Activated naive CD4-positive, alpha-beta T cell treated with anti-CD3 and anti-CD28 coated beads, Interleukin-2, amount 50 U/mL, for 72 hours (primary cell): ENCODE data around the gene ZNF274. TPM values are rescaled to one million over a fixed set of nuclear protein-coding genes. Genes with fewer than 3 reads are reported as not detected.
"Not testable (repeated sequence)": the region's sequence is repeated elsewhere in the genome, so short reads cannot be mapped to it uniquely, and the experiment has no call there.

Source experiments
- ATAC-seq, 2 donors: fragments of 150-1000 bp; cut with Tn5 transposase; 2 replicates each; pipeline ENCODE4 v1.10.0; 2021; ENCODE audit warnings: mild to moderate bottlenecking in 2 of 2, moderate library complexity in 2 of 2
- DNase-seq, 2 donors: peaks; one replicate each; pipeline ENCODE4 v3.0.0; 2021 to 2022; ENCODE audit warnings: low spot score in 2 of 2
- H3K27ac Mint-ChIP-seq, 2 donors: one replicate each; pipeline ENCODE4 v1.8.0; 2022; ENCODE audit warnings: mild to moderate bottlenecking in 2 of 2, mixed read lengths in 2 of 2
- H3K36me3 Mint-ChIP-seq, 2 donors: one replicate each; pipeline ENCODE4 v1.8.0; 2022; ENCODE audit warnings: mixed read lengths in 2 of 2
- H3K9me3 Mint-ChIP-seq, 2 donors: one replicate each; pipeline ENCODE4 v1.8.0; 2022; ENCODE audit warnings: mixed read lengths in 2 of 2
- total RNA-seq, 2 donors: library from RNA; stranded (reverse); gene quantifications; one replicate each; pipeline ENCODE4 v1.2.3, GENCODE V29; 2022

Gene ZNF274
- total RNA-seq, 2 donors from 2014 or later, result 19.8 to 34.1 TPM

DNA sequence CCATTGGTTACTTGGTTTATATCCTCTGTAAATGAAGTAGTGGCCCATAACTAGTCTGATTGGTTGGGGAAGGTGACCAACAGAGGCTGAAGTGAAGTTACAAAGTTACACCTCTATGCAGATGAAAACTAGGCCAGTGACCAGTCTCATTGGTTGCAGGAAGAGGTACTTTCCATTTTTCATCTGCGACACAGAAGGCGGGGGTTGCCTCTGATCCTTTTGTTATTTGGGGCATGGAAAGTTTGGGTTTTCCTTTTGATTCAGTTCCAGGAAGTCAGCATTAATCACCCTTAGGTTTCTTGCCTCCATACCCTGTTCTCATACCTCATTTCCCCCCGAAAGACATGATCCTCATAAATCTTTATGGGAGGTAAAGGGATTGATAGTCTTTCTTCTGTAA is 66.0 kb downstream of the ZNF274 start:
- Mint-ChIP-seq H3K9me3 (peaks cover 25 to 36% of the 10 kb centered on the region in 2 donors), H3K27ac (peak overlapping the region in 1 of 2 donors; percentile 38), H3K36me3 (peaks cover 85 to 99% of the 10 kb centered on the region in 2 donors)
- DNase-seq (no peak), ATAC-seq (peak; percentile 34 to 56)

- DNase-seq, result no peak
- ATAC-seq, result no peak
- peaks cover 79 to 100% of the 10 kb centered on the region in 2 donors for H3K36me3 Mint-ChIP-seq
- no peak overlapping the region for H3K27ac Mint-ChIP-seq
- H3K9me3 Mint-ChIP-seq, result peaks cover 36 to 43% of the 10 kb centered on the region in 2 donors
Observed at GRCh38 chr19:58252102-58252685, 69.3 kb downstream of the ZNF274 start.

- H3K36me3 Mint-ChIP-seq, result peaks cover 87 to 100% of the 10 kb centered on the region in 2 donors
- not testable (repeated sequence) for ATAC-seq, H3K27ac Mint-ChIP-seq, DNase-seq
- peaks cover 65 to 71% of the 10 kb centered on the region in 2 donors for H3K9me3 Mint-ChIP-seq
Observed at GRCh38 chr19:58258259-58258658, 75.4 kb downstream of the ZNF274 start.

DNA sequence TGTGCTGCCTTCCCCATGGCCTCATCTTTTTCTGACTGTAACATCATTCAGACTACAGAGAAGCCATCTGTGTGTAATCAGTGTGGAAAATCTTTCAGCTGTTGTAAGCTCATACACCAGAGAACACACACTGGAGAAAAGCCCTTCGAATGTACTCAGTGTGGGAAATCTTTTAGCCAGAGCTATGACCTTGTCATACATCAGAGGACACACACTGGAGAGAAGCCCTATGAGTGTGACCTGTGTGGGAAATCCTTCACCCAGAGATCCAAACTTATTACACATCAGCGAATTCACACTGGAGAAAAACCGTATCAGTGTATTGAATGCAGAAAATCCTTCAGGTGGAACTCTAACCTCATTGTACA is 78.7 kb downstream of the ZNF274 start:
- Mint-ChIP-seq H3K27ac (no peak overlapping the region), H3K9me3 (peaks cover 48 to 60% of the 10 kb centered on the region in 2 donors), H3K36me3 (peaks cover 83 to 95% of the 10 kb centered on the region in 2 donors)
- DNase-seq (no peak), ATAC-seq (peak in 1 of 2 donors; percentile 52)

DNA sequence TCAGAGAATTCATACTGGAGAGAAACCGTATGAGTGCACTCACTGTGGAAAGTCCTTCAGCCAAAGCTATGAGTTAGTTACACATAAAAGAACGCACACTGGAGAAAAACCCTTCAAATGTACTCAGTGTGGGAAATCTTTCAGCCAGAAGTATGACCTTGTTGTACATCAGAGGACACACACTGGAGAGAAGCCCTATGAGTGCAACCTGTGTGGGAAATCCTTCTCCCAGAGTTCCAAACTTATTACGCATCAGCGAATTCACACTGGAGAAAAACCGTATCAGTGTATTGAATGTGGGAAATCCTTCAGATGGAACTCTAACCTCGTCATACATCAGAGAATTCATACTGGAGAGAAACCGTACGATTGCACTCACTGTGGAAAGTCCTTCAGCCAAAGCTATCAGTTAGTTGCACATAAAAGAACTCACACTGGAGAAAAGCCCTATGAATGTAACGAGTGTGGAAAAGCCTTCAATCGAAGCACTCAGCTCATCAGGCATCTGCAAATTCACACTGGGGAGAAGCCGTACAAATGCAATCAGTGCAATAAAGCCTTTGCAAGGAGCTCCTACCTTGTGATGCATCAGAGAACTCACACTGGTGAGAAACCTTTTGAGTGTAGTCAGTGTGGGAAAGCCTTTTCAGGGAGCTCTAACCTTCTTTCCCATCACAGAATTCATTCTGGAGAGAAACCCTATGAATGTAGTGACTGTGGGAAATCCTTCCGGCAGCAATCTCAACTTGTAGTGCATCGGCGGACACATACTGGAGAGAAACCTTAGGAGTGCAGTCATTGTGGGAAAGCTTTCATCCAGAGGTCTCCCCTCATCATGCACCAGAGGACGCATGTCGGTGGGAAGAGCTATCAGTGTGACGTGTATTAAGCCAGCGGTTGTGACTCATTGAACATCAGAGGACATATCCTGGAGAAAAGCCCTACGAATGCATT is 79.4 kb downstream of the ZNF274 start:
- Mint-ChIP-seq H3K36me3 (peaks cover 81 to 95% of the 10 kb centered on the region in 2 donors), H3K9me3 (peaks cover 42 to 59% of the 10 kb centered on the region in 2 donors), H3K27ac (no peak overlapping the region)
- ATAC-seq (peak in 1 of 2 donors; percentile 26), DNase-seq (no peak)

GRCh38 chr19:58262922-58263296 is 80.0 kb downstream of the ZNF274 start:
- Mint-ChIP-seq H3K9me3 (peaks cover 36 to 52% of the 10 kb centered on the region in 2 donors), H3K36me3 (peaks cover 74 to 95% of the 10 kb centered on the region in 2 donors)
- no peak for ATAC-seq

More at GRCh38 chr19:58262922-58263296, 80.0 kb downstream of the ZNF274 start:
- no peak for DNase-seq
- H3K27ac Mint-ChIP-seq, result no peak overlapping the region

Other genes starting within 250 kb of the ZNF274 start
- 1 to 10 TPM; 2.4 to 3.1 TPM for gene ZNF418, start 247.7 kb upstream of the ZNF274 start, total RNA-seq
- gene ZNF256, start 235.4 kb upstream of the ZNF274 start, total RNA-seq, result 1 to 10 TPM; 5.0 to 6.0 TPM
- gene C19orf18, start 208.5 kb upstream of the ZNF274 start, total RNA-seq, result under 1 TPM in 1 of 2 donors, not detected in 1; 0.56 TPM
- 1 to 10 TPM; 3.2 to 9.1 TPM for gene ZNF606, start 180.2 kb upstream of the ZNF274 start, total RNA-seq
- not detected for gene ZSCAN1, start 149.0 kb upstream of the ZNF274 start, total RNA-seq
- under 1 TPM; 0.58 to 0.82 TPM for gene ZNF135, start 123.8 kb upstream of the ZNF274 start, total RNA-seq
- 10 to 100 TPM; 22.8 to 25.6 TPM for gene ZSCAN18, start 84.8 kb upstream of the ZNF274 start, total RNA-seq
- gene ZNF329, start 32.3 kb upstream of the ZNF274 start, total RNA-seq, result 1 to 10 TPM; 3.6 to 8.1 TPM
- gene ZNF544, start 45.9 kb downstream of the ZNF274 start, total RNA-seq, result 10 to 100 TPM; 34.0 to 51.9 TPM
- 1 to 10 TPM; 4.5 to 5.6 TPM for gene ZNF8, start 95.9 kb downstream of the ZNF274 start, total RNA-seq
- gene ERVK3-1, start 122.3 kb downstream of the ZNF274 start, total RNA-seq, result 10 to 100 TPM; 30.3 to 37.8 TPM
- gene ZSCAN22, start 143.9 kb downstream of the ZNF274 start, total RNA-seq, result 1 to 10 TPM; 3.1 to 4.3 TPM
- gene A1BG, start 170.4 kb downstream of the ZNF274 start, total RNA-seq, result 10 to 100 TPM; 12.9 to 14.9 TPM
- gene ZNF497, start 179.7 kb downstream of the ZNF274 start, total RNA-seq, result 1 to 10 TPM in 1 of 2 donors, under 1 TPM in 1; 0.23 to 2.6 TPM
- 1 to 10 TPM in 1 of 2 donors, under 1 TPM in 1; 0.48 to 2.1 TPM for gene ZNF837, start 198.0 kb downstream of the ZNF274 start, total RNA-seq
- 1,000 to 10,000 TPM; 1,454 to 1,511 TPM for gene RPS5, start 204.2 kb downstream of the ZNF274 start, total RNA-seq
- under 1 TPM; 0.48 to 0.60 TPM for gene RNF225, start 212.6 kb downstream of the ZNF274 start, total RNA-seq
- 10 to 100 TPM; 10.4 to 13.9 TPM for gene ZNF584, start 225.6 kb downstream of the ZNF274 start, total RNA-seq